Measurements from ENCODE around the gene BCL2. TPM values are rescaled to one million over a fixed set of nuclear protein-coding genes. Genes with fewer than 3 reads are reported as not detected.
"Not testable (repeated sequence)": the region's sequence is repeated elsewhere in the genome, so short reads cannot be mapped to it uniquely, and the experiment has no call there.

Gene BCL2
- total RNA-seq, 1 donor from 2014 or later: 18.7 TPM

- Histone ChIP-seq H3K36me3 (peaks cover 0 to 17% of the 10 kb centered on the region in 2 donors), H3K27me3 (no peaks in the 10 kb centered on the region), H3K9me3 (no peaks in the 10 kb centered on the region), H3K4me1 (peaks cover 32% of the 10 kb centered on the region), H3K27ac (peak overlapping the region; percentile 97), H3K4me3 (peak overlapping the region; percentile 61 to 89)
- intact Hi-C loops (cut with DNase I): loop anchor here (2.0 kb wide), 1 partner anchor 57 kb away; the partner anchor contains the start of gene VPS4B
- no peak for TF ChIP-seq POLR2AphosphoS5 (IDR thresholded peaks at IDR 0.05; ENCODE audit: insufficient read depth in 1 of 2, low read depth in 1 of 2)
- TF ChIP-seq POLR2A (IDR thresholded peaks at IDR 0.05): no peak
- no peak for TF ChIP-seq CTCF (IDR thresholded peaks at IDR 0.05)
- DNase-seq (ENCODE audit: extremely low spot score in 2 of 2): no peak
These were observed 46.3 kb upstream of the BCL2 start for GRCh38 chr18:63365876-63366212.

- TF ChIP-seq POLR2A (IDR thresholded peaks at IDR 0.05) (no peak), CTCF (IDR thresholded peaks at IDR 0.05) (no peak), POLR2AphosphoS5 (IDR thresholded peaks at IDR 0.05; ENCODE audit: insufficient read depth in 1 of 2, low read depth in 1 of 2) (no peak)
- H3K36me3 ChIP-seq: peaks cover 0 to 33% of the 10 kb centered on the region in 2 donors
- no peaks in the 10 kb centered on the region for H3K27me3 ChIP-seq
- DNase-seq (ENCODE audit: extremely low spot score in 2 of 2): no peak
- H3K27ac ChIP-seq: no peak overlapping the region
- no peak overlapping the region for H3K4me3 ChIP-seq
- peaks cover 32% of the 10 kb centered on the region for H3K4me1 ChIP-seq
- no peaks in the 10 kb centered on the region for H3K9me3 ChIP-seq
- intact Hi-C loops (cut with DNase I): no loop called here
These were observed 44.4 kb upstream of the BCL2 start for GRCh38 chr18:63363951-63364350.

- Histone ChIP-seq H3K4me1 (peaks cover 29% of the 10 kb centered on the region), H3K36me3 (peaks cover 0 to 35% of the 10 kb centered on the region in 2 donors)
- intact Hi-C loops (cut with DNase I): not testable (repeated sequence)
These were observed 43.9 kb upstream of the BCL2 start for GRCh38 chr18:63363420-63363819.

GRCh38 chr18:63356272-63356896, 36.8 kb upstream of the BCL2 start:
- Histone ChIP-seq H3K36me3 (peaks cover 0 to 73% of the 10 kb centered on the region in 2 donors), H3K9me3 (no peaks in the 10 kb centered on the region), H3K27ac (no peak overlapping the region), H3K27me3 (no peaks in the 10 kb centered on the region), H3K4me3 (no peak overlapping the region), H3K4me1 (no peaks in the 10 kb centered on the region)
- DNase-seq (ENCODE audit: extremely low spot score in 2 of 2): no peak
- intact Hi-C loops (cut with DNase I): no loop called here
- TF ChIP-seq CTCF (IDR thresholded peaks at IDR 0.05) (no peak), POLR2AphosphoS5 (IDR thresholded peaks at IDR 0.05; ENCODE audit: insufficient read depth in 1 of 2, low read depth in 1 of 2) (no peak), POLR2A (IDR thresholded peaks at IDR 0.05) (no peak)

More at GRCh38 chr18:63363420-63363819, 43.9 kb upstream of the BCL2 start:
- not testable (repeated sequence) for DNase-seq (ENCODE audit: extremely low spot score in 2 of 2); H3K27me3 ChIP-seq; H3K27ac ChIP-seq; H3K4me3 ChIP-seq; H3K9me3 ChIP-seq

GRCh38 chr18:63350230-63350629, 30.7 kb upstream of the BCL2 start:
- intact Hi-C loops (cut with DNase I): no loop called here
- no peak overlapping the region for H3K27ac ChIP-seq
- no peaks in the 10 kb centered on the region for H3K9me3 ChIP-seq
- no peak overlapping the region for H3K4me3 ChIP-seq
- H3K4me1 ChIP-seq: peaks cover 21% of the 10 kb centered on the region
- H3K27me3 ChIP-seq: no peaks in the 10 kb centered on the region
- peaks cover 0 to 62% of the 10 kb centered on the region in 2 donors for H3K36me3 ChIP-seq
- TF ChIP-seq POLR2AphosphoS5 (IDR thresholded peaks at IDR 0.05; ENCODE audit: insufficient read depth in 1 of 2, low read depth in 1 of 2): no peak
- no peak for TF ChIP-seq CTCF (IDR thresholded peaks at IDR 0.05)
- TF ChIP-seq POLR2A (IDR thresholded peaks at IDR 0.05): no peak
- no peak for DNase-seq (ENCODE audit: extremely low spot score in 2 of 2)
